ENCODE results near the gene ABCG2. TPM values are rescaled to one million over a fixed set of nuclear protein-coding genes. Genes with fewer than 3 reads are reported as not detected.

ABCG2 gene
- total RNA-seq, 2 donors from 2014 or later: 12.3 to 15.3 TPM

DNA sequence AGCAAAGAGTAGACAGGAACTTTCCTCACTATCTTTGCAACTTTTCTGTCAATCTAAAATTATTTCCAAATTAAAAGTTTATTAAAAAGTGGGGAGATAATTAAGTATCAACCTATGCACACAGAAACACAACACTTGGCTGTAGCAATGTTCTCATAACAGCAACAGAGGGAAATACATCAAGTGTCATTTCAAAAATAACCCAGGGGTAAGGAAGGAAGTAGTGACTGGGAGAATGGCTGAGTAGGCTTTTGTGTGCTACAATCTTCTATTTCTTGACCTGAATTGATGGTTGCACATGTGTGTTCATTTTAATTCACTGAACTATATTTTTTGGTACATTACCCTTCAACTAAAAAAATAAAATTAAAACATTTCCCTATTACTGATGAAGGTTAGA lies 67.5 kb downstream of the ABCG2 start:
- H3K36me3 ChIP-seq: no peaks in the 10 kb centered on the region
- intact Hi-C loops (cut with DNase I): no loop called here
- no peaks in the 10 kb centered on the region for H3K4me1 ChIP-seq (replicated peaks)
- H3K27me3 ChIP-seq (replicated peaks; ENCODE audit: insufficient read depth): no peaks in the 10 kb centered on the region
- DNase-seq (ENCODE audit: low spot score): no peak
- H3K9me3 ChIP-seq: no peaks in the 10 kb centered on the region
- TF ChIP-seq, protein P1, sequence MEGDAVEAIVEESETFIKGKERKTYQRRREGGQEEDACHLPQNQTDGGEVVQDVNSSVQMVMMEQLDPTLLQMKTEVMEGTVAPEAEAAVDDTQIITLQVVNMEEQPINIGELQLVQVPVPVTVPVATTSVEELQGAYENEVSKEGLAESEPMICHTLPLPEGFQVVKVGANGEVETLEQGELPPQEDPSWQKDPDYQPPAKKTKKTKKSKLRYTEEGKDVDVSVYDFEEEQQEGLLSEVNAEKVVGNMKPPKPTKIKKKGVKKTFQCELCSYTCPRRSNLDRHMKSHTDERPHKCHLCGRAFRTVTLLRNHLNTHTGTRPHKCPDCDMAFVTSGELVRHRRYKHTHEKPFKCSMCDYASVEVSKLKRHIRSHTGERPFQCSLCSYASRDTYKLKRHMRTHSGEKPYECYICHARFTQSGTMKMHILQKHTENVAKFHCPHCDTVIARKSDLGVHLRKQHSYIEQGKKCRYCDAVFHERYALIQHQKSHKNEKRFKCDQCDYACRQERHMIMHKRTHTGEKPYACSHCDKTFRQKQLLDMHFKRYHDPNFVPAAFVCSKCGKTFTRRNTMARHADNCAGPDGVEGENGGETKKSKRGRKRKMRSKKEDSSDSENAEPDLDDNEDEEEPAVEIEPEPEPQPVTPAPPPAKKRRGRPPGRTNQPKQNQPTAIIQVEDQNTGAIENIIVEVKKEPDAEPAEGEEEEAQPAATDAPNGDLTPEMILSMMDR (IDR thresholded peaks at IDR 0.05): no peak
- TF ChIP-seq POLR2AphosphoS5 (IDR thresholded peaks at IDR 0.05) (no peak), POLR2A (IDR thresholded peaks at IDR 0.05) (no peak)
- no peak overlapping the region for H3K27ac ChIP-seq
- H3K4me3 ChIP-seq: no peak overlapping the region

DNA sequence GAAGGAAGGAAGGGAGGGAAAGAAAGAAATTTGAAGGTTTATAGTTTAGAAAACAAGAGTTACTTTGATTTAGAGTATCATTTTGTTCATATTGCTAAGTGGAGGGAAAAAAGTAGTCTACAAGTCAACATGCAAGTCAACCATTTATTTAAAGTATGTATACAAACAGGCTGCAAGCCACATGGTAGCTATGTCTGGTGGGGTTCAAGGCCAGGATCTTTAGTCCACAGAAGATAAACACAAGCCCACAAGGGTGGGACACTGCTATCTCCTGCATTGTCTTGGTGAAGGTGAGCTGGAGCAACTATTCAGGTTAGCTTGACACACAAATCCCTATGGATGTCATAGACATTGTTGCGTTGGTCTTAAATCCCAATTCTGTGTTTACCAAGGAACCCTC lies 71.4 kb downstream of the ABCG2 start:
- H3K4me3 ChIP-seq: no peak overlapping the region
- TF ChIP-seq, protein P1 (IDR thresholded peaks at IDR 0.05): no peak
- H3K36me3 ChIP-seq: no peaks in the 10 kb centered on the region
- 95% methylated on average over 1 of the region's 1 CpG for WGBS
- intact Hi-C loops (cut with DNase I): no loop called here
- H3K4me1 ChIP-seq (replicated peaks): no peaks in the 10 kb centered on the region
- no peak overlapping the region for H3K27ac ChIP-seq
- no peak for DNase-seq (ENCODE audit: low spot score)
- H3K27me3 ChIP-seq (replicated peaks; ENCODE audit: insufficient read depth): no peaks in the 10 kb centered on the region
- no peaks in the 10 kb centered on the region for H3K9me3 ChIP-seq

DNA sequence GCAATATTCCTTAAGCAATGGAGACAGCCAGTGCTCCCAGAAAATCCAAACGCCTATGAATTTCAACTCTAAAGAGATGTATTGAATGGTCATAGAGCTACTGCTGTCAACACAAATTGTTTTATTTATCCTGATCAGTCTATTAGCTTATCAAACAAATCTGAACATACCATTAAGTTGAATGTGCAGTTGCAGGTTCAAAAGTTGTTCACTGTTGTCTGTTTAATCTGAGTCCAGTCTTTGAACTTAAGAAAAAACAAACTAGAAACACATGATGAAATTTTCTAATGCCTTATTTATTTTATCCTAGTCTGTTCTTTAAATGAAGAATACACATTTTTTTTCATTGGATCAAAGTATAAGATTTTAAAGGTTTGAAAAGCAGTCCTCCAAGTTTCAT lies 77.8 kb downstream of the ABCG2 start:
- WGBS: 82% methylated on average over 1 of the region's 1 CpG
- TF ChIP-seq POLR2A (IDR thresholded peaks at IDR 0.05) (no peak), POLR2AphosphoS5 (IDR thresholded peaks at IDR 0.05) (no peak)
- TF ChIP-seq, protein P1 (IDR thresholded peaks at IDR 0.05): no peak
- no peak for DNase-seq (ENCODE audit: low spot score)
- Histone ChIP-seq H3K4me3 (no peak overlapping the region), H3K36me3 (no peaks in the 10 kb centered on the region), H3K4me1 (replicated peaks) (no peaks in the 10 kb centered on the region), H3K9me3 (no peaks in the 10 kb centered on the region), H3K27me3 (replicated peaks; ENCODE audit: insufficient read depth) (no peaks in the 10 kb centered on the region), H3K27ac (no peak overlapping the region)
- intact Hi-C loops (cut with DNase I): no loop called here

DNA sequence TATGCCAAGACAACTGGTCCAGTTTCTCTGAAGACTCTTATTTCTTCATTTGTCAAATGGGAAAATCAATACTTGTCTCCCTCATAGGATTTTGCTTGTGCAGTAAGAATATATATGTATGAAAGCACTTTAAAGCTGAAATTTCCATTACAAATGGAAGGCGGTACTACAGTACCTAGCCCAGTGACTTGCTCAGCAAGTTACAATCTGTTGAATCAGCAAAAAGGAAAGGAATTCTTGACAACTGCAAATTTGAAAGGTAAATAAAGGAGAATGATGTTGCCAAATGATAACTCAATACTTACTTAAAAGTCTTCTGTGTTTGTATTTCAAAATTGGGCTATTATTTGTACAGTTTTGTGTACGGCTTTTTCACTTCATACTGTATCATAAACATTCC lies 79.9 kb downstream of the ABCG2 start:
- no peaks in the 10 kb centered on the region for H3K4me1 ChIP-seq (replicated peaks)
- WGBS: 88% methylated on average over 2 of the region's 2 CpGs
- TF ChIP-seq, protein P1 (IDR thresholded peaks at IDR 0.05): no peak
- TF ChIP-seq POLR2AphosphoS5 (IDR thresholded peaks at IDR 0.05) (no peak), POLR2A (IDR thresholded peaks at IDR 0.05) (no peak)
- H3K27ac ChIP-seq: no peak overlapping the region
- no peak for DNase-seq (ENCODE audit: low spot score)
- H3K9me3 ChIP-seq: no peaks in the 10 kb centered on the region
- intact Hi-C loops (cut with DNase I): no loop called here
- H3K4me3 ChIP-seq: no peak overlapping the region
- H3K36me3 ChIP-seq: peaks cover 0 to 4% of the 10 kb centered on the region in 2 donors
- H3K27me3 ChIP-seq (replicated peaks; ENCODE audit: insufficient read depth): no peaks in the 10 kb centered on the region

DNA sequence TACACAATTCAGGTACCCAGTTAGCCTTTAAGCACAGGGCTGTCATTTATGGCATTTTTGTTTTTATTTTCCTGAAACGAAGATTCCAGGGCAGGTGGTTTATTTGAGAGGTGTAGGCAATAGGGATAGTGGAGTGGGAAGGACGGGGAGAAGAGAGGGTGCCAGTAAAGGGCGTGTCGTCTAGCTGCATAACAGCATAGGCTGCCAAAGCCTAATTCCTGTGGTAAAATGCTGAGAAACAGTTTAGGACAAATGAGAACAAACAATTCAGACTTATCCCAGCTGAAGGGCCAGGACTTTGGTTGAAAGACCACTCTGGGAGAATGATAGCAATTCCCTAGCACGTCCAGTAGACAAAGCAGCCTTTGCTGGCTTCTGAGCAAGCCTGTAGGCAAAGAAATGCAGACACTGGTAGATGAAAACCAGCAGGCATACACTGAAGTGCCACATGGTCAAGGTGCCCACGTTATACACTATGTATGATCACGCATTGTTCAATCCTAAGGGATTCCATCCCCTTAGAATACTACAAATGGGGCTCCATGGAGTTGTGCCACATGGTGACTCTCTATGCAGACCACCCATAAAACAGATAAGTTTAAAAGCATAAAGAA lies 80.4 kb downstream of the ABCG2 start:
- Histone ChIP-seq H3K27ac (no peak overlapping the region), H3K36me3 (peaks cover 0 to 4% of the 10 kb centered on the region in 2 donors), H3K4me3 (no peak overlapping the region), H3K9me3 (no peaks in the 10 kb centered on the region), H3K27me3 (replicated peaks; ENCODE audit: insufficient read depth) (no peaks in the 10 kb centered on the region), H3K4me1 (replicated peaks) (no peaks in the 10 kb centered on the region)
- TF ChIP-seq, protein P1 (IDR thresholded peaks at IDR 0.05): no peak
- TF ChIP-seq POLR2A (IDR thresholded peaks at IDR 0.05): no peak
- no peak for TF ChIP-seq POLR2AphosphoS5 (IDR thresholded peaks at IDR 0.05)
- intact Hi-C loops (cut with DNase I): no loop called here
- 81% methylated on average over 7 of the region's 7 CpGs for WGBS
- DNase-seq (ENCODE audit: low spot score): no peak

Measured in prostate gland (tissue), 2 donors.